CD4-positive, alpha-beta T cell (primary cell): ENCODE results near the gene EIF3A. TPM values are rescaled to one million over a fixed set of nuclear protein-coding genes. Genes with fewer than 3 reads are reported as not detected.

ENCODE experiments used
- ATAC-seq: fragments of 200-7000 bp; cut with Tn5 transposase; one replicate; pipeline ENCODE4 v1.10.0; 2022; ENCODE audit warnings: mild to moderate bottlenecking; ENCODE audit not compliant: poor library complexity
- CTCF ChIA-PET: fragments of 350-600 bp; sonication (Branson Sonifier 250); formaldehyde crosslinking; loops from one replicate; lab custom pipeline; 2021; ENCODE audit warnings: antibody characterized with exemption, inconsistent platforms; lab: Charles Lee
- POLR2A ChIA-PET: fragments of 350-600 bp; sonication (Branson Sonifier 250); formaldehyde crosslinking; loops from one replicate; lab custom pipeline; 2021; ENCODE audit warnings: antibody characterized with exemption, inconsistent platforms; lab: Charles Lee
- DNase-seq, 14 experiments: peaks; one replicate each; pipeline ENCODE4 v3.0.0-alpha.2; 2013 to 2020; ENCODE audit warnings: mixed read lengths in 2 of 14
- H3K27ac ChIP-seq, 2 donors: one replicate each; pipeline versions ENCODE4 v1.5.1 to v1.7.0; 2013; ENCODE audit warnings: low read length in 2 of 2, low read depth in 1 of 2, mild to moderate bottlenecking in 1 of 2
- H3K27me3 ChIP-seq, 2 experiments: 1 replicate in 1 of 2; 2 replicates in 1 of 2; pipeline versions ENCODE4 v1.6.1 to v1.7.0; 2013; ENCODE audit warnings: low read length in 2 of 2, control low read depth in 1 of 2, mild to moderate bottlenecking in 1 of 2, moderate library complexity in 1 of 2; ENCODE audit not compliant: insufficient read depth in 2 of 2, control insufficient read depth in 1 of 2
- H3K36me3 ChIP-seq: one replicate; pipeline ENCODE4 v1.6.1; 2013; ENCODE audit warnings: low read length, control low read depth; ENCODE audit not compliant: insufficient read depth
- H3K4me1 ChIP-seq: one replicate; pipeline ENCODE4 v1.6.1; 2013; ENCODE audit warnings: low read length, control low read depth; ENCODE audit not compliant: insufficient read depth
- H3K4me3 ChIP-seq: one replicate; pipeline ENCODE4 v1.5.1; 2013; ENCODE audit warnings: mild to moderate bottlenecking, low read length, moderate library complexity
- H3K9me3 ChIP-seq, 2 experiments: 1 replicate in 1 of 2; 2 replicates in 1 of 2; pipeline versions ENCODE4 v1.6.1 to v1.7.0; 2013; ENCODE audit warnings: low read length in 2 of 2, mild to moderate bottlenecking in 2 of 2, control low read depth in 1 of 2, moderate library complexity in 1 of 2; ENCODE audit not compliant: control insufficient read depth in 1 of 2, insufficient read depth in 1 of 2
- H3K27ac Mint-ChIP-seq: one replicate; pipeline ENCODE4 v1.8.0; 2020; ENCODE audit warnings: mixed read lengths
- H3K27me3 Mint-ChIP-seq: one replicate; pipeline ENCODE4 v1.8.0; 2021; ENCODE audit warnings: mixed read lengths
- H3K36me3 Mint-ChIP-seq: one replicate; pipeline ENCODE4 v1.8.0; 2021; ENCODE audit warnings: low read depth, mixed read lengths
- H3K4me1 Mint-ChIP-seq: one replicate; pipeline ENCODE4 v1.8.0; 2021; ENCODE audit warnings: low read depth, mixed read lengths
- H3K4me3 Mint-ChIP-seq: one replicate; pipeline ENCODE4 v1.8.0; 2020; ENCODE audit warnings: mild to moderate bottlenecking, mixed read lengths
- H3K9me3 Mint-ChIP-seq: one replicate; pipeline ENCODE4 v1.8.0; 2020; ENCODE audit warnings: mixed read lengths
- intact Hi-C, 2 experiments: fragments of 100-400 bp; cut with DNase I in 1 of 2; cut with micrococcal nuclease in 1 of 2; formaldehyde crosslinking; loops; one replicate each; pipeline versions ENCODE4 v1.15.1 to v1.9.0; 2023 to 2025; cut with DNase I, micrococcal nuclease
- total RNA-seq, 174 experiments: library from RNA in 2 of 174; stranded (reverse) in 2 of 174; gene quantifications; one replicate each; pipeline ENCODE4 v1.2.3 and lab custom pipeline; 2021 to 2026
- TF ChIP-seq, protein P1 (sequence below): fragments of 200-600 bp; IDR thresholded peaks from one replicate; pipeline ENCODE4 v1.8.0; 2022; ENCODE audit warnings: antibody characterized with exemption, mild to moderate bottlenecking

The EIF3A gene
- total RNA-seq, 2 experiments from 2014 or later = 129 TPM

DNA sequence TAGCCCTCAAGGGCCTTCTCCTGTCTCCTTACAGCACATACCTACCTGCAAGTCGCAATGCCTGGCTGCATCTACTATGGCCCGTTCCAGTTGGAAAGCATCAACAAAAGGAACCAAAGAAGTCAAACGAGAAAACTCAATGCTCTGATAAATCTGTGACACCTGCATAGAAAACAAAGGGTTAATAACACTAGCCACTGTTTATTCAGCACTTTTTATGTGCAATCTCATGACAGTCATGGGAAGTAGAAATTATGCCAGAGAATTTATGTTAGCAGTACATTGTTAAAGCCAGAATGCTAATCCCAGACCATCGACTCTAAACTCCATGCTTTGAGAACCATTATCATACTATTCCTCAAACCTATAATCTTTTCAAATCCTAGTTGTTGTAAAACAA is 21.1 kb downstream of the EIF3A start:
- no peaks in the 10 kb centered on the region for H3K27me3 Mint-ChIP-seq
- no peak overlapping the region for H3K27ac Mint-ChIP-seq
- H3K4me3 Mint-ChIP-seq = no peak overlapping the region
- H3K4me1 Mint-ChIP-seq = peaks cover 18% of the 10 kb centered on the region
- Histone ChIP-seq H3K27ac (no peak overlapping the region), H3K27me3 (no peaks in the 10 kb centered on the region), H3K4me1 (no peaks in the 10 kb centered on the region), H3K36me3 (peaks cover 96% of the 10 kb centered on the region), H3K4me3 (no peak overlapping the region), H3K9me3 (no peaks in the 10 kb centered on the region)
- no peaks in the 10 kb centered on the region for H3K9me3 Mint-ChIP-seq
- ATAC-seq (no peak), DNase-seq (no peak)
- intact Hi-C loops = loop anchor here in 1 of 2 experiments (10.0 kb wide), 1 partner anchor 785 kb away; no protein-coding TSS in a partner anchor
- ChIA-PET POLR2A (no interaction called here), CTCF (no interaction called here)
- TF ChIP-seq, protein P1, sequence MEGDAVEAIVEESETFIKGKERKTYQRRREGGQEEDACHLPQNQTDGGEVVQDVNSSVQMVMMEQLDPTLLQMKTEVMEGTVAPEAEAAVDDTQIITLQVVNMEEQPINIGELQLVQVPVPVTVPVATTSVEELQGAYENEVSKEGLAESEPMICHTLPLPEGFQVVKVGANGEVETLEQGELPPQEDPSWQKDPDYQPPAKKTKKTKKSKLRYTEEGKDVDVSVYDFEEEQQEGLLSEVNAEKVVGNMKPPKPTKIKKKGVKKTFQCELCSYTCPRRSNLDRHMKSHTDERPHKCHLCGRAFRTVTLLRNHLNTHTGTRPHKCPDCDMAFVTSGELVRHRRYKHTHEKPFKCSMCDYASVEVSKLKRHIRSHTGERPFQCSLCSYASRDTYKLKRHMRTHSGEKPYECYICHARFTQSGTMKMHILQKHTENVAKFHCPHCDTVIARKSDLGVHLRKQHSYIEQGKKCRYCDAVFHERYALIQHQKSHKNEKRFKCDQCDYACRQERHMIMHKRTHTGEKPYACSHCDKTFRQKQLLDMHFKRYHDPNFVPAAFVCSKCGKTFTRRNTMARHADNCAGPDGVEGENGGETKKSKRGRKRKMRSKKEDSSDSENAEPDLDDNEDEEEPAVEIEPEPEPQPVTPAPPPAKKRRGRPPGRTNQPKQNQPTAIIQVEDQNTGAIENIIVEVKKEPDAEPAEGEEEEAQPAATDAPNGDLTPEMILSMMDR = no peak
- H3K36me3 Mint-ChIP-seq = peaks cover 97% of the 10 kb centered on the region

- Histone ChIP-seq H3K27me3 (no peaks in the 10 kb centered on the region), H3K4me1 (no peaks in the 10 kb centered on the region), H3K4me3 (no peak overlapping the region), H3K9me3 (no peaks in the 10 kb centered on the region), H3K27ac (no peak overlapping the region), H3K36me3 (peaks cover 96% of the 10 kb centered on the region)
- TF ChIP-seq, protein P1 = no peak
- CTCF ChIA-PET = no interaction called here
- intact Hi-C loops = loop anchor here in 1 of 2 experiments (10.0 kb wide), 1 partner anchor 787 kb away; no protein-coding TSS in a partner anchor
- Mint-ChIP-seq H3K4me3 (no peak overlapping the region), H3K36me3 (peaks cover 97% of the 10 kb centered on the region), H3K9me3 (no peaks in the 10 kb centered on the region), H3K4me1 (peaks cover 13% of the 10 kb centered on the region), H3K27ac (peak overlapping the region; percentile 17), H3K27me3 (no peaks in the 10 kb centered on the region)
- POLR2A ChIA-PET = no interaction called here
- no peak for ATAC-seq
- DNase-seq = no peak
Observed at GRCh38 chr10:119058010-119058409, 22.6 kb downstream of the EIF3A start.

GRCh38 chr10:119055472-119055871 is 25.1 kb downstream of the EIF3A start:
- CTCF ChIA-PET = no interaction called here
- Mint-ChIP-seq H3K4me3 (no peak overlapping the region), H3K36me3 (peaks cover 98% of the 10 kb centered on the region), H3K27ac (no peak overlapping the region), H3K27me3 (no peaks in the 10 kb centered on the region), H3K4me1 (peaks cover 2% of the 10 kb centered on the region), H3K9me3 (no peaks in the 10 kb centered on the region)
- Histone ChIP-seq H3K36me3 (peaks cover 97% of the 10 kb centered on the region), H3K9me3 (no peaks in the 10 kb centered on the region), H3K4me3 (no peak overlapping the region), H3K4me1 (no peaks in the 10 kb centered on the region), H3K27ac (no peak overlapping the region), H3K27me3 (no peaks in the 10 kb centered on the region)
- intact Hi-C loops = loop anchor here in 1 of 2 experiments (10.0 kb wide), 1 partner anchor 789 kb away; no protein-coding TSS in a partner anchor
- no peak for ATAC-seq
- TF ChIP-seq, protein P1 = no peak
- DNase-seq = no peak
- POLR2A ChIA-PET = no interaction called here
